Forelimb muscle (tissue), 1 donor: ENCODE measurements around the gene ID1. TPM values are rescaled to one million over a fixed set of nuclear protein-coding genes. Genes with fewer than 3 reads are reported as not detected.
"Not testable (repeated sequence)": the region's sequence is repeated elsewhere in the genome, so short reads cannot be mapped to it uniquely, and the experiment has no call there.

Experiments
- DNase-seq: peaks from one replicate; pipeline ENCODE4 v3.0.0-alpha.2; 2013; ENCODE audit warnings: low read depth
- polyA plus RNA-seq: library from polyadenylated mRNA; unstranded; fragments of 120-200 nt; gene quantifications from one replicate; pipeline ENCODE4 v1.2.1, GENCODE V29; 2013; ENCODE audit not compliant: insufficient read length

The ID1 gene
- polyA plus RNA-seq, 1 donor, result 16.6 TPM

- no peak for DNase-seq
Measured at GRCh38 chr20:31637660-31638059, 32.6 kb downstream of the ID1 start, which contains the start of gene COX4I2. TSS of gene COX4I2 (plus strand) at chr20:31637912. CDS start at chr20:31639018, 1,106 bp downstream.

GRCh38 chr20:31638317-31638716 lies 33.2 kb downstream of the ID1 start:
- DNase-seq, result no peak

DNA sequence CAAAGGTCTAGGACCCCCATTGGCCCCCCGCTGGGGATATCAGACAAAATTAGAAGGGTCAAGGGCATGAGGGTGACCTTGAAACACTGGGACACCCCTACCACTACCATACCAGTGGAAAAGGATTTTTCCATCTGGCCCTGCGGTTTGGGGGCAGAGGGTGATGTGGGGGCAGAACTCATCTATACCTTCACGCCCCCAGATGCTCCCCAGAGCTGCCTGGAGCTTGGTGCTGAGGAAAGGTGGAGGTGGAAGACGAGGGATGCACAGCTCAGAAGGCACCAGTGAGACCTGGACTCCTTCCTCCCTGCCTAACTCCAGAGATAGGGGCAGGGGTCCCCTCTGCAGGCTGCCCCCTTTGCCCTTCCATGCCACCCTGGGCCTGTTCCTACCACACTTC lies 33.7 kb downstream of the ID1 start:
- DNase-seq, result no peak

DNA sequence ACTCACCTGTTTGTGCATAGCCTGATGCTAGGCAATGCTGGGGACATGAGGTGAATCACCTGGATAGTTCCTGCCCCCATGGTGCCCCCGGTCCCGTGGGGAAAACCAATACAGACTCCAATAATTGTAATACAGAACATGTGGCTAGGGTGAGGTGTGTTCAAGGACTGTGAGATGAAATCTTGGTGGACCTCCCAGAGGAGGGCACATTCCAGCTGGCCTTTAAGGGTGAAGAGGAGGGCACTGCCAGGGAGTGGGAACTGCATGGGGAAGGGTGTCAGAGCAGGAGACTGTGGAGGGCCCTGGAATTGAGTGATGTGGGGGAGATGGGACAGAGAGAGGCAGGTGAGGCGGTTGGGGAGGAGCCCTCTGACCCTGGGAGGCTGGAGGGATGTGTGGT lies 35.2 kb downstream of the ID1 start:
- no peak for DNase-seq

DNA sequence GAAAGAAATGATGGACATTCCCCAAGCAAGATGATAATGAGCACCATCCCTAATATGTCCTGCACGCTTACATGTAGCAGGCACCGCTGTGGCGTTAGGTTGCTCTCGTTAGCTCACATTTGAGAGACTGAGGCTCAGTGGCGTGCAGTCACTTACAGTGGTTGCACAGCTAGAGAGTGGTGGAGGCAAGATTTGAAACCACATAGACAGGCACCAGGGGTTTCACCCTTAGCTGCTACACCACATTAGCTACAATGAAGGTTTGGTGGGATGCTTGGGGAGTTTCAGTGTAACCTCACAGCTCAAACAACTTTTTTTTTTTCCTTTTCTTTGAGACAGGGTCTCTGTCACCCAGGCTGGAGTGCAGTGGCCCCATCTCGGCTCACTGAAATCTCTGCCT lies 36.3 kb downstream of the ID1 start:
- no peak for DNase-seq

- DNase-seq, result no peak
Measured at GRCh38 chr20:31642837-31643236, 37.7 kb downstream of the ID1 start.

DNA sequence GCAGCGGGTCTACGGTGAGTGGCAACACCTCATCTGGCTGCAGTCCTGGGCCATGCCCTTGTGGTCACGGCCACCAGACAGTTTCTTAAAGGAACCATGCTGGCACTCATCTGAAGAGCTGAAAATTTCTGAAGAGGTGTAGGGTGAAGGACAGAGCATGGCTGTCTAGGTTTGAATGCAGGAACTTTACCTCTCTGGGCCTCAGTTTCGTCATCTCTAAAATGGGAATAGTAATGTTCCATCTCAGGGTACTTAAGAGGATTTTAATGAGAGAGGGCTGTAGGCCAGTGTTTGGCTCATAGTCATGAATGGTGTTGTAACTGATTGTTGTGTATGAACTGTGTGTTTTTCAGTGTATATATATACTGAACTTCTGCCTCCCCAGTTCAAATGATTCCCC lies 38.4 kb downstream of the ID1 start:
- DNase-seq, result no peak

DNA sequence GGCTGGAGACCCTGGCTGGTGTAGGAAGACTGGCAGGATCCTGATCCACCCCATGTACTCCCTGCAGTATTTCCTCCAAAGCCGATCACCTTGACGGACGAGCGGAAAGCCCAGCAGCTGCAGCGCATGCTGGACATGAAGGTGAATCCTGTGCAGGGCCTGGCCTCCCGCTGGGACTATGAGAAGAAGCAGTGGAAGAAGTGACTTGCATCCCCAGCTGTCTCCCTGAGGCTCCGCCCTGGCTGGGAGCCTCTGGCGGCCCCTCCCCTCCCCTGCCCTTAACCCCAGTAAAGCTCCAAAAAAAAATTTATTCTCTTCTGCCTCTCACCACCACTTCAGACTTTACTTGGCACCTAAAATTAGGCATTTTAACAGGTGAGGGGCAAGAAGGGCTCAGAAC lies 39.6 kb downstream of the ID1 start:
- no peak for DNase-seq

GRCh38 chr20:31648104-31648503 lies 43.0 kb downstream of the ID1 start:
- not testable (repeated sequence) for DNase-seq

DNA sequence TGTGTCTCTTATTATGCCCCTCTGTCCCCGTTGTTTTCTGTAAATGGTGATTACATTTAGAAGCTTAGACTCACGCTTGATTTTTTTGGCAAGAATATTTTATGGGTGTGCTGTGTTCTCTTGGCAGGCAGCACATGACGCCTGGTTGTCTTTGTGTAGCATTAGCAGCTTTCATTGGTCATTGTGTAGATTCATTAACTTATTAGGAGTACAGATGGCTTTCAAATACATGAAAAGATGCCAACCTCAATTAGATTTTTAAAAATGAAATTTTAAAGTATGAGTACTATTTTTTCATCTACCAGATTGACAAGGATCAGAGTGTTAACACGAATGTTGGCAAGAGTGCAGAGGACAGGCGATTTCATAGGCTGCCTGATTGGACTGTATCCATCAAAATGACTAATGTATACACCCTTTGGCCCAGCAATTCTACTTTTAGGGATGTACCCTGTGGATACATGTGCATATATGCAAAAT lies 47.9 kb downstream of the ID1 start:
- no peak for DNase-seq

- no peak for DNase-seq
Measured at GRCh38 chr20:31653561-31653960, 48.5 kb downstream of the ID1 start.

- DNase-seq, result no peak
Measured at GRCh38 chr20:31654534-31654933, 49.4 kb downstream of the ID1 start.

Other genes starting within 250 kb of the ID1 start
- gene DEFB118, start 236.7 kb upstream of the ID1 start, polyA plus RNA-seq, result not detected
- not detected for gene DEFB119, start 214.7 kb upstream of the ID1 start, polyA plus RNA-seq
- not detected for gene DEFB121, start 199.1 kb upstream of the ID1 start, polyA plus RNA-seq
- not detected for gene DEFB123, start 164.7 kb upstream of the ID1 start, polyA plus RNA-seq
- 1.3 TPM for gene DEFB124, start 130.2 kb upstream of the ID1 start, polyA plus RNA-seq
- gene REM1, start 130.0 kb upstream of the ID1 start, polyA plus RNA-seq, result 5.8 TPM
- 73.3 TPM for gene HM13, start 90.8 kb upstream of the ID1 start, polyA plus RNA-seq
- 7.0 TPM for gene COX4I2, start 32.6 kb downstream of the ID1 start, polyA plus RNA-seq
- gene BCL2L1, start 117.6 kb downstream of the ID1 start, polyA plus RNA-seq, result 29.8 TPM
- 21.5 TPM for gene TPX2, start 134.0 kb downstream of the ID1 start, polyA plus RNA-seq
- 60.0 TPM for gene MYLK2, start 214.1 kb downstream of the ID1 start, polyA plus RNA-seq
- 5.9 TPM for gene FOXS1, start 240.3 kb downstream of the ID1 start, polyA plus RNA-seq